Activated CD4-positive, CD25-positive, alpha-beta regulatory T cell treated with anti-CD3 and anti-CD28 coated beads, Interleukin-2, amount 50 U/mL, for 24 hours (primary cell): Measurements from ENCODE around the gene CHD5.

Source experiments
- ATAC-seq, 2 donors: fragments of 150-1000 bp; cut with Tn5 transposase; one replicate each; pipeline ENCODE4 v1.10.0; 2021; ENCODE audit warnings: mild to moderate bottlenecking in 1 of 2, moderate library complexity in 1 of 2

The CHD5 gene

GRCh38 chr1:6109688-6110087, 70.4 kb downstream of the CHD5 start:
- ATAC-seq: no peak

- ATAC-seq: peak; percentile 53 to 71
Measured at GRCh38 chr1:6108937-6109614, 71.0 kb downstream of the CHD5 start.

GRCh38 chr1:6108476-6108875, 71.6 kb downstream of the CHD5 start:
- ATAC-seq: no peak

GRCh38 chr1:6107409-6108356, 72.4 kb downstream of the CHD5 start:
- no peak for ATAC-seq

GRCh38 chr1:6106977-6107376, 73.1 kb downstream of the CHD5 start:
- no peak for ATAC-seq

GRCh38 chr1:6106321-6106731, 73.8 kb downstream of the CHD5 start:
- no peak for ATAC-seq

- ATAC-seq: no peak
Measured at GRCh38 chr1:6105763-6106162, 74.4 kb downstream of the CHD5 start.

- ATAC-seq: no peak
Measured at GRCh38 chr1:6105218-6105679, 74.9 kb downstream of the CHD5 start.

- ATAC-seq: no peak
Measured at GRCh38 chr1:6104631-6105030, 75.5 kb downstream of the CHD5 start.

GRCh38 chr1:6103854-6104530, 76.1 kb downstream of the CHD5 start:
- no peak for ATAC-seq

GRCh38 chr1:6103111-6103853, 76.8 kb downstream of the CHD5 start:
- ATAC-seq: no peak

- no peak for ATAC-seq
Measured at GRCh38 chr1:6102532-6102845, 77.6 kb downstream of the CHD5 start.

- no peak for ATAC-seq
Measured at GRCh38 chr1:6101826-6102531, 78.1 kb downstream of the CHD5 start.

- ATAC-seq: no peak
Measured at GRCh38 chr1:6100861-6101783, 79.0 kb downstream of the CHD5 start.

GRCh38 chr1:6099787-6100765, 80.0 kb downstream of the CHD5 start:
- no peak for ATAC-seq

- ATAC-seq: no peak
Measured at GRCh38 chr1:6099297-6099696, 80.8 kb downstream of the CHD5 start.

GRCh38 chr1:6098303-6099215, 81.6 kb downstream of the CHD5 start:
- ATAC-seq: no peak

- ATAC-seq: no peak
Measured at GRCh38 chr1:6097824-6098223, 82.3 kb downstream of the CHD5 start.
